HG02970 (cell line): Measurements from ENCODE around the gene FN3K.
"Not testable (repeated sequence)": the region's sequence is repeated elsewhere in the genome, so short reads cannot be mapped to it uniquely, and the experiment has no call there.

ENCODE experiments used
- ATAC-seq: cut with Tn5 transposase; IDR thresholded peaks from one replicate; pipeline ENCODE4 v1.9.1; 2021; ENCODE audit warnings: mild to moderate bottlenecking, moderate library complexity, moderate number of reproducible peaks; ENCODE audit not compliant: unreplicated experiment, low FRiP score

The FN3K gene

DNA sequence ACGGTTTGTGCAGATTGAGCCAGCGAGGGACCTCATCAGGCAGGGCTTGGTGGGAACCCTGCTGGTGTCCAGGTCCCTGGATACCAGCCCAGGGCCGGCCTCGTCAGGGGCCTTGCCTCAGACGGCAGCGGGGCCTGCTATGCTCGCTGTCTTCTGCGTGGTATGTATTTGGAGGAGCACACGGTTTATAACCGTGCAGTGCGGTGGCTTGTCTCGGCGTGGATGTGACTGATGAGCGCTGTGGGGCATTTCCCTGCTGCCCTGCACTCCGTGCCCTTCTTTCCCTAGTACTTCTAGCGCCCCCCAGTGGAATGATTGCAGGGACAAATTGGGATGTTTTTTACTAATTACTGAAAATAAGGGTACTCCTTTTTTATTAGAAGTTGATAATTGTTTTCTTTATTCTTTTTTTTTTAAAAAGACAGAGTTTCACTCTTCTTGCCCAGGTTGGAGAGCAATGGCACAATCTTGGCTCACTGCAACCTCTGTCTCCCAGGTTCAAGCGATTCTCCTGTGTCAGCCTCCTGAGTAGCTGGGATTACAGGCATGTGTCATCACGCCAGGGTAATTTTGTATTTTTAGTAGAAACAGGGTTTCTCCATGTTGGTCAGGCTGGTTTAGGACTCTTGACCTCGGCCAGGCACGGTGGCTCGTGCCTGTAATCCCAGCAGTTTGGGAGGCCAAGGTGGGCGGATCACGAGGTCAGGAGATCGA is 31.8 kb downstream of the FN3K start:
- ATAC-seq = no peak

DNA sequence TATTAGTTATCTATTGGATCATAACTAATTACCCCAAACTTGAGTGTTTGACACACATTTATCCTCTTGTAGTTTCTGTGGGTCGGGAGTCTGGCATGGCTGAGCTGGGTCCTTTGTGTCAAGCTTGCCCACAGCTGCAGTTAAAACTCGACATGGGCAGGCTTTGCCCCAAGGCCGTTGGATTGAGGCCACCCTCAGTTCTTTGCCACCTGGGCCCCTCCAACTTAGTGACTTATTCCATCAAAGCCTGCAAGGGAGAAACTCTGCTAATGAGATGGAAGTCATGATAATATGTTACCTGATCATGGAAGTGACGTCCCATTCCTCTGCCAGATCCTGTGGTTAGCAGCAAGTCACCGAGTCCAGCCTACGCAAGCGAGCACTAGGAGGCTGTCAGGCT is 33.6 kb downstream of the FN3K start:
- no peak for ATAC-seq

DNA sequence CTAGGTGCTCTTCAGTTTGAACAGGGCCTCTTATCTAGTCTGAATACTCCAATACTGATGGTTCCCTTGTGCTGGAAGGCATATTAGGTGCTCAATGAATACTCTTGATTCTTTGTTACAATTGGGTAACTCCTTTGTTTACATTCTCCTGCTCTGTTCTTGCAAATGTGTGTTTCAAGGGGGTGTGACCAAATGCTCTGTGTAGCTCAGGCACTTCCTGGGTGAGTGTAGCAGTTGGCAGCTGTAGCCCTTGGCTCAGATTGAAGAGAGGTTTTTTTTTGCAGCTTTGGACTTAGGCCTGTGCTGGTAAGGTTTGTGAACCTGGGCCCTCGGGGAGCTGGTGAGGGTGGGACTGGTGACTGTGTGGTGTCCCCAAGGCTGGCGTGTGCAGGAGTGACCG is 36.6 kb downstream of the FN3K start:
- no peak for ATAC-seq

DNA sequence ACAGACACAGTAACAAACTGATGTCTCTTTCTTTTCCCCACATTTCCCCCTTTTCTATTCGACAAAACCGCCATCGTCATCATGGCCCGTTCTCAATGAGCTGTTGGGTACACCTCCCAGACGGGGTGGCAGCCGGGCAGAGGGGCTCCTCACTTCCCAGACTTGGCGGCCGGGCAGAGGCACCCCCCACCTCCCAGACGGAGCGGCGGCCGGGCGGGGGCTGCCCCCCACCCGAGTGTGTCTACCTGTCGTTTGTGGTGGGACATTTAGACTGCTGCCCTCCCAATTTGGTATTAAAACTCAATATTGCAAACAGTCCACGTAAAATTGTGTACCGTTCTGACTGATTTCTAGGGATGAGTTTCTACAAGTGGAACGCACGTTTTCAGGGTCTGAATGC is 39.0 kb downstream of the FN3K start:
- not testable (repeated sequence) for ATAC-seq

DNA sequence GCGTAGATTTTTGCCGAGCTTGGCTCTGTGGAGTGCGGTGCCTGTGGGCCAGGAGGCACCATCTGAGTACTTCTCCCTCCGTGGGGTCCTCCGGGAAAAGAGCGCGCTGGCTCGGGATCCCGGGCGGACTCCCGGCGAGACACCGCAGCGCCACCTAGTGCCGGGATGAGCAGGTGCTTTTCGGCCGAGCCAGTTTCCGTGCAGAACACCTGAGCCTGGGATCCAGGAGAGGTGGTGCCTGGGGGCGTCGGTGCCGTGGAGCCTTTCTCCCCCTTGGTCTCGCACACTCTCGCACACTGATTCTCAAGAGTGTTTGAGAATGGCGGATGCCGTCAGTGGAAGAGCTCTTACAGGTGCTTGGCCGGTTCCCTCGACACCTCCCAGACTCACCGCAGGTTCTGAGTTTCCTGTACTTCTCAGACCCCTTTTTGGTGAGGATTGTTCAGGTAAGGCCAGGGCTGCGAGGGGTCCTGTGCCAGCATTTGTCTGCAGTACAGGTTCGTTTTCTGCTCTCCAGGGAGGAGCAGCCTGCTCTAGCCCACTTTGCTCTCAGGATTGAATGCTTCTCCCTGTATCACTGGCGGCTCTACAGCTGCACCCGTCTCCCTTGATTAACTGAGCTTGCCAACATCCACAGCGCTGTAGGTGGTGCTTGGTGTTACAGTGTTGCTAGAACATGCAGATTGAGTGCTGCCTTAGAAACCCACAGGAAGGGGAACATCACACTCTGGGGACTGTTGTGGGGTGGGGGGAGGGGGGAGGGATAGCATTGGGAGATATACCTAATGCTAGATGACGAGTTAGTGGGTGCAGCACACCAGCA is 39.8 kb downstream of the FN3K start:
- no peak for ATAC-seq

DNA sequence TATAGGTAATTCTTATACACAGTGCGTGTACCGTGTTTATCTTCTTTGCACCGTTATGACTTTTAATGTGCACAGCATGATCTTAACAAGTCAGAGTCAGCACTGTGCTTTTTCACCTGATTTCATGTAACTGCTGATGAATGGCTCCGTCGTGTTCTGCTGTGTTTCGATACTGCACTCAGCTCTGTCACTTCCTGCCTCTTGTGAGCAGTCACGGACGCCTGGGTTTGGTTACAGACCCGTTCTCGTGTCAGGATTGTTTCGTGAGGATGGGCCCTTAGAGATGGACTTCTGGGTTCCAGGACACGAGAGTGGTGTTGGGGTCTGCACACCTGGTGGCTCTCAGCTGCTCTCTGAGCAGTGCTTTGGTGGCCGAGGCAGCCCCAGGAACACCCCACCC is 41.0 kb downstream of the FN3K start:
- ATAC-seq = no peak

DNA sequence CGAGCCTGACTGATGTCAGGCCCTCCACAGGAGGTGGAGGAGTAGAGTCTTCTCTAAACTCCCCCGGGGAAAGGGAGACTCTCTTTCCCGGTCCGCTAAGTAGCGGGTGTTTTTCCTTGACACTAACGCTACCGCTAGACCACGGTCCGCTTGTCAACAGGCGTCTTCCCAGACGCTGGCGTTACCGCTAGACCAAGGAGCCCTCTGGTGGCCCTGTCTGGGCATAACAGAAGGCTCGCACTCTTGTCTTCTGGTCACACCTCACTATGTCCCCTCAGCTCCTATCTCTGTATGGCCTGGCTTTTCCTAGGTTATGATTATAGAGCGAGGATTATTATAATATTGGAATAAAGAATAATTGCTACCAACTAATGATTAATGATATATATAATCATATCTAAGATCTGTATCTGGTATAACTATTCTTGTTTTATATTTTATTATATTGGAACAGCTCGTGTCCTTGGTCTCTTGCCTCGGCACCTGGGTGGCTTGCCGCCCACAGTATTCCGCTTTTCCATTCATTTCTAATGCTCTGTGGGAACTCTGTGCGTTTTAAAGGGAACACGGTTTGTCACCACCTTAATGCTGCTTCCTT is 42.5 kb downstream of the FN3K start:
- not testable (repeated sequence) for ATAC-seq

DNA sequence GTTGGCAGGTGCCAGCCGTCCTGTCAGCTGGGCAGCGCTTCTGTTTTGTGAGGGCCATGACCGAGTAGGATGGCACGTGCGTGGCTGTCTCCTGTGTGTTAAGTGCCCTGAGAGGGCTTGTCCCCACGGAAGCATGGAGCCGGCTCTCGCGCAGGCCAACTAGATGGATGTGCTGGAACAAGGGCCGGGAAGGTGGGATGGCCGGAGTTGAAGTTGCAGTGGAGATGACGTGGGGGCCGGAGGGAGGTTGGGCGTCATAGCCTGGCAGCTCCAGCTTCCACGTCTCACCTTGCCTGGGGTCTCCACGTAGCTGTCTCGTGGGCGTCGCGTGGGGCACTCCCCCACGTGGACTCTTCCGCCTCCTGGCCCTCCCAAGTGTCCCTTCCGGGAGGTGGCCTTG is 44.1 kb downstream of the FN3K start:
- ATAC-seq = no peak

DNA sequence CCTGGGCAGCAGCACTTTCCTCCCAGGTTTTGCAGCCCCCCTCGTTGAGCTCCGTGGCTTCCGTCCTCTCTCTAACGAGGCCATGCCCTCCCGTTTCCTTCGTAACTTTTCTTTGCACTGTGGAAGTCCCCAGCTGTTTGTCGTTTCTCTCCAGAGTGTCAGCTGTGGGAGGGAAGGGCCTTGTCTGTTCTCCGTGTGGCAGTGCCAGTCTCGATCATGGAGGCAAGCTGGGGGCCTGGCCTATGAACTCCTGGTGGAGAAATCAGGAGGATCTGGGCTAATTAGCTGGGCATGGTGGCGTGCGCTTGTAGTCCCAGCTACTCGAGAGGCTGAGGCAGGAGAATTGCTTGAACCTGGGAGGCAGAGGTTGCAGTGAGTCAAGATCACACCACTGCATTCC is 44.8 kb downstream of the FN3K start:
- ATAC-seq = no peak

DNA sequence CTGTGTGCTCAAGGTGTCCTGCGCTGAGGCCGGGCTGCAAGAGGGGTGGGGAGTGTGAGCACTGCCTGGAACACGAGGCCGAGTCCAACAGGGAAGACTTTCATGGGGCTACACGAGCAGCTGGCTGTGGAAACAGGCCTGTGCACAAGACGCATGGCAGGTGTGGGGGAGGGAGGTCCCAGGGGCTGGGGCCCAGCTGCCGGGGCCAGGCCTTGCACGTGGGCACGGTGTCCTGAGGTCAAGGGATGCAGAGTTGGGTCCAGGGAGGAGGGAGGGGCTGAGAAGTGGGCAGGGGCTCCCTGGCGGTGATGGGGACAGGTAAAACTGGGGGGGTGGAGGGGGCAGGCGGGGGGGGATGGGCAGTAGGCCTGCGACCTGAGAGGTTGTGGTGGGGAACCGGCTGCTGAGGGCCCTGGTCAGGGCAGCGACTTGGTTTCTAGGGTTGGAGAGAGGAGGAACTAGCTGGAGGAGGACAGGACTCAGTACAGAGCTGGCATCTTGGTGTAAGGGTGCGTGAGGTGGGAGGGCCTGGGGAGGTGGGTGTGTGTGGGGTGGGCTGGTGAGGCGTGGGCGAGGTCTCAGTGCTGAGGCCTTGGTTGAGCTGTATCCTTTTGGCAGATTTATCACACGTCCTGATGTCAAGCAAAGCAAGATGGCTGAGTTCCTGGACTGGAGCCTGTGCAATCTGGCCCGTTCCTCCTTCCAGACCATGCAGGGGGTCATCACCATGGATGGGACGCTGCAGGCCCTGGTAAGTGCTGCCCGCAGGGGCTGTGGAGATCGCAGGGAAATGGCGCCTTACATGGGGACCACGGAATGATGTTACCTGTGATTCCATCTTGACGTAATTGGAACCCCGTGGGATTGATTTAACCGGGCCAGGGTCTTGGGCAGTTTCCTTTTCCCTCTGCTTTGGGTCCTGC is 45.8 kb downstream of the FN3K start:
- no peak for ATAC-seq

DNA sequence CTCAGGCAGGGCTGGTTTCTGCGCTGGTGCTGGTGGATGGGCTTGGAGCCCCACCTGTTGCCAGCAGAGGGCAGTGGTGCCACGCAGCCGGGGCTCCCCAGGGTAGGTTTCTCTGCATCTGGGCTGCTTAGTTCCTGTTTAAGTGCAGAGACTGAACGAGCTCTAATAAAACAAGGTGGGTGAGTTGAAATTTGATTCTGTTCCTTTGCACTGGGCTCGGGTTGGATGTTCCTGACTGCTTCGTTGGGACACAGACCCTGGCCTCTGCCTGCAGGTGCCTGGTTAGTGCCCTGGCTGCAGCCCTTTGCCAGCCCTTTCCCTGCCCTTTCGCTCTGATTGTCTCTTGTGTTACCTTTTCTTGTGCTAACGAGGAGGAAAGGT is 46.5 kb downstream of the FN3K start:
- ATAC-seq = no peak

DNA sequence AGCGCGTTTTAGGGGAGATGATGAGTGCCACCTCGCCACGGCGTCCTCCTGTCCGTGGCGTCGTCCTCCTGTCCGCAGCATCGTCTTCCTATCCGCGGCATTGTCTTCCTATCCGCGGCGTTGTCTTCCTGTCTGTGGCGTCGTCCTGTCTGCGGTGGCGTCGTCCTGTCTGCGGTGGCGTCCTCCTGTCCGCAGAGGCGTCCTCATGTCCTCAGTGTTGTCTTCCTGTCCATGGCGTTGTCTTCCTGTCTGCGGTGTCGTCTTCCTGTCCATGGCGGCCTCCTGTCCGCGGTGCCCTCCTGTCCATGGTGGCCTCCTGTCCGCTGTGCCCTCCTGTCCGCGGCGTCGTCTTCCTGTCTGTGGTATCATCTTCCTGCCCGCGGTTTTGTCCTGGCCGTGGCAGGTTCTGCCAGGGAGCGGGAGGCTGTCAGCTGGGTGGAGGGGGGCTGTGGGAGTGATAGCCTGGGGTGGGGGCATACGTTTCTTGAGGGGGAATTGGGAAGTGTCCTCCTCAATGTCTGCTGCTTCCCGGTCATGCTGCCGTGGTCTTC is 47.3 kb downstream of the FN3K start:
- no peak for ATAC-seq

DNA sequence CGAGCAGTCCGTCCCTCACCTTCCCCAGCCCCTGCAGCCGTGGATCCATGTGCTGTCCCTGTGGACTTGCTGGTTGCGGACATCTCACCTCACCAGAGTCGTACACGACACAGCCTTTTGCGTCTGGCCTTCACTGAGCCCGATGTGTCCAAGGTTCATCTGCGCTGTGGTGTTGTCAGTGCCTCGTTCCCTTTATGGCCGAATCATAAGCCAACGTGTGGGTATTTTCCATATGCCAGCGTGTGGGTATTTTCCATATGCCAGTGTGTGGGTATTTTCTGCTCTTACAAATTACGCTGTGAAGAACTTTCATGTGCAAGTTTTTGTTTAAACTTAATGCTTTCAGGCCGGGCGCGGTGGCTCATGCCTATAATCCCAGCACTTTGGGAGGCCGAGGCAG is 48.1 kb downstream of the FN3K start:
- no peak for ATAC-seq

DNA sequence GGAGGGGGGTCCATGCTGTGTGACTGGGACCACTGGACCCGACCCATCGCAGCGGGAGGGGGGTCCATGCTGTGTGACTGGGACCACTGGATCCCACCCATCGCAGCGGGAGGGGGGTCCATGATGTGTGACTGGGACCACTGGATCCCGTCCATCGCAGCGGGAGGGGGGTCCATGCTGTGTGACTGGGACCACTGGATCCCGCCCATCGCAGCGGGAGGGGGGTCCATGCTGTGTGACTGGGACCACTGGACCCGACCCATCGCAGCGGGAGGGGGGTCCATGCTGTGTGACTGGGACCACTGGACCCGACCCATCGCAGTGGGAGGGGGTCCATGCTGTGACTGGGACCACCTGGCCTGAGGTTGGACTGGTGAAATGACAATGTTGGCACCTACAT is 50.2 kb downstream of the FN3K start:
- ATAC-seq = not testable (repeated sequence)

DNA sequence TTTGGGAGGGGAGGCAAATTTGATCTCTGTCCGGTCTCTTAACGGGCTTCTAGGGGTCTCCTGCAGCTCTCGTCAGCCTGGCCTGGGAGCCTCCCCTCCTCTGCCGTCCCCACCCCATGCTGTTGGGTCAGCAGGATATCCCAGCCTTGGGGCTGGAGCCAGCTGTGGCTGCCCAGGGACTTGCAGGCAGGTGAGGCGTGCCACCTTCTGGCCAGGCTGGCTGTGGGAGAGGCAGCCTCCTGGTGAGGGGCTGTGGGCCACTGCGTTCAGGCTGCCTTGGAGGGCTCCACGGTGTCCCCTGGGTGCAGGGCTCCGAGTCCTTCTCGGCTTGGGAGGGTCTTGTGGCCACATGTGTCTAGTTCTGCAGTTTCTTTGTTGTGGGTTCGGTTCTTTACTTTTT is 51.0 kb downstream of the FN3K start:
- ATAC-seq = no peak

DNA sequence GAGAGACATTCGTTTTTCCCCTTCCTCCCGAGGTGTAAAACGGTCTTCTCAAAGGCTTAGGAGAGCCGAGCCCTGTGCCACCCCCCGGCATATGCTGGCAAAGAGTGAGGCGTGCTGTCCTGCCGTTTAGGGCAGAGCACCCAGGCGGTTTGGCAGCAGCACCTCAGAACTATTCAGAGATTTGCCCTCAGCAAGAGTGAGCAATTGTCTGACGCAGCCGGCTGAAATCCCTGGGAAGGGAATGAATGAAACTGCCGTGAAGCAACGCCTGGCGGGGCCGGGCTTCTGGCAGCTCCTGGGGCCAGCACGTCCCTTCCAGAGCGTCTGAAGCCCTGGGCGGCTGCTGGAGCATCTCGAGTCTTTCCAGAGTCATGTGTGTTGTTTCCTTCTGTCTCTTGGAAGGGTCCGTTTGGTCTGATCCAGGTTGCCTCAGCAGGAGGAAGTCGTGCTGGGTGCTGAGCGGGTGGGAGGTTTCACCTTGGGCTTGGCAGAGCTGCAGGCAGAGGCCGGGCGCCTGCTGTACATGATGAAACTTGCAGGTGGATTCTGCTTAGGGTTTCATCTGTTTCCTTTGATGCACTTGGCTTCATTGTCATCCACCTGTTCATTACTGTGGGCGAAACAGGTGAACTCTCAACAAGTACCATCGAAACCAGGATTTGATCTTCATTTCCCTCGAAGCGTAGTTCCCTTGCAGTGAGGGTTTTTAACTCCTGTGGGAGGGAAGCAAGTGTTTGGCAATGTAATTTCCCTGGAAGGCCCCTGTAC is 51.9 kb downstream of the FN3K start:
- no peak for ATAC-seq

DNA sequence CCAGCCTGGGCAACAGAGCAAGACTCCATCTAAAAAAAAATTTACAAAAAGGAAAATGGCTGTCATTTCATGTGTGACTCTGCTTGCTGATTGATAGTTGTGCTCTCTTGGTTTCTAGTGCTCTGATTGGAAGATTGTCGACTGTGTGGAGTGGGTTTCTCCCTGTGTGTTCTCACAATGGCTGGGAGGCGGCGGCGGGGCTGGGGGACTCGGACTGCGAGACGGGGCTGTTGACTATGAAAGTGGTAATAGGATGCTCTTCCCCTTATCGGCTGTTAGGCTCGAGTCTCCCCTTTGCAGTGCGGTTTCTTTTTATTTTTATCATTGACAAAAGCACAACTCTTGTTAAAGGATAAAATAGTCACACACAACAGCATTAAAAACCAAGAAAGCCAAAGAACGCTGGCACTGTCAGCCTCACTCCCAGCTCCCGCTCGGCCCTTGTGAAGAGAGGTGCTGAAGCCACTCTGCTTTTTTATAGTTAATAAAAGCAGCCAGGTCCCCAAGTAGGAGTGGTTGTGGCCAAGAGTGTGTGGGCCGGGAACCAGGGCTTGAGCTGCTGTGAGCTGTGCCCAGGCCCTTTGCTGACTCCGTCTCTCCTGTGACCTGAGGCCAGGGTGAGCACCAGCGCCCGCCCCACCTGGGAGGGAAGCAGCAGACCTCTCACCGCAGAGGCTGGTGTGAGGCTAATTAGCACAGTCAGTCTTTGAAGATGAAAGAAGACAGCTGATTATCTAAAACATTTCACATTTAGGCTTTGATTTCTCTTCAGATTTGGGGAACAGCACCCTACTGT is 53.0 kb downstream of the FN3K start:
- no peak for ATAC-seq

DNA sequence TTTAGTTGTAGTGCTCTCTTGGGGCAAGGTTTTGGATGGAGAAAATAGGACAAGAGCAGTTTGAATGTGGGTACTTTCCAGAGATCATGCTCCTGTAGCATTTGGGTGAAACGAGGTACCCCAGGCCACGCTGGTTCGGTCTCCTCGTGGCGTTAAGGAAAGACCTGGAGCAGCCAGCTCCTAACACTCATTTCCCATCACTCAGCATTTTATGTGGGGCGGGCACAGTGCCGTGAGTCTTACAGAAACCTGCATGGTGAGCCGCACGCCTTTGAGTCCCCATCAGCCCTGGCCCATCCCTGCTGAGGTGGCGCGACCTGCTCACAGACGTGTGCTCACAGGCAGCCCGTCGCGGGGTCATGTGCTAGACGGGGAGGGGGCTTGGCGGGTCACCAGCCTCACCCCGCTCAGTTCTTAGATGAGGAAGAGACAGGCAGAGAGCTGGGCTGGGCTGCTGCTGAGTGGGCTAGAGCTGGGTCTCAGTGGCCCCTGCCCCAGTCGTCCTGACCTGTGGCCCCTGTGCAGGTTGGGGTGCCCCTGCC is 53.7 kb downstream of the FN3K start:
- no peak for ATAC-seq

DNA sequence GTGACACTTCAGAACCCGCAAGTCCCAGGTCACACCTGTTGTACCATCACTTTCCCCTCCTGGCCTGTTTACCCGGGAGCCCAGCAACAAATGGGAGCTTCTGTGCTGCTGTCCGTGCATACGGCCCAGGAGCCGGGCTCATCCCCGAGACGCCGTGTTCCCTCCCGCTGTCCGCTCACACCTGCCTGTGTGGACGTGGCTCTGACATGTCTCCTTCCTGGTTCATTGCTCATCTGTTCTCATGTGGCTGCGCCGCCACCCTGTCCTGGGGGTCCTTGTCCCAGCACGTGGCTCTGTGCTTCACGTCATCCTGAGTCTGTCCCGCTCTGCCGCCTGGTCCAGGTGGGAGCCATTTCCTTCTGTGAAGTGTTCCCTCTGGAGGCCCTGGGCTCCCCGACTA is 54.4 kb downstream of the FN3K start:
- ATAC-seq = no peak
